IPS DF 6.9 (cell line): ENCODE measurements around the gene ENTPD6.
"Not testable (repeated sequence)": the region's sequence is repeated elsewhere in the genome, so short reads cannot be mapped to it uniquely, and the experiment has no call there.

Experiments
- DNase-seq: peaks from one replicate; pipeline ENCODE4 v3.0.0-alpha.2; 2013; ENCODE audit warnings: low read depth, low spot score
- H3K27ac ChIP-seq: one replicate; pipeline ENCODE4 v1.5.1; 2013; ENCODE audit warnings: low read length, control low read depth
- H3K27me3 ChIP-seq: 2 replicates; pipeline ENCODE4 v1.6.1; 2013; ENCODE audit warnings: mild to moderate bottlenecking, low read length; ENCODE audit not compliant: control insufficient read depth, insufficient read depth
- H3K36me3 ChIP-seq: 2 replicates; pipeline ENCODE4 v1.6.1; 2013; ENCODE audit warnings: low read length; ENCODE audit not compliant: control insufficient read depth, insufficient read depth
- H3K4me1 ChIP-seq: 2 replicates; pipeline ENCODE4 v1.6.1; 2013; ENCODE audit warnings: low read length; ENCODE audit not compliant: control insufficient read depth, insufficient read depth
- H3K4me3 ChIP-seq: 2 replicates; pipeline ENCODE4 v1.5.1; 2013; ENCODE audit warnings: mild to moderate bottlenecking, low read length
- H3K9me3 ChIP-seq: 2 replicates; pipeline ENCODE4 v1.6.1; 2013; ENCODE audit warnings: low read length, inconsistent platforms; ENCODE audit not compliant: control insufficient read depth, insufficient read depth
- whole genome bisulfite sequencing: extraction: QIAGEN DNeasy Blood & Tissue Kit; methylation state at CpG from one replicate; pipeline ENCODE4 v1.1.7; 2013; ENCODE audit warnings: mixed read lengths, missing lambda C conversion rate; ENCODE audit not compliant: insufficient read length, insufficient coverage; 5-methylcytosine and 5-hydroxymethylcytosine counted together

Gene ENTPD6

DNA sequence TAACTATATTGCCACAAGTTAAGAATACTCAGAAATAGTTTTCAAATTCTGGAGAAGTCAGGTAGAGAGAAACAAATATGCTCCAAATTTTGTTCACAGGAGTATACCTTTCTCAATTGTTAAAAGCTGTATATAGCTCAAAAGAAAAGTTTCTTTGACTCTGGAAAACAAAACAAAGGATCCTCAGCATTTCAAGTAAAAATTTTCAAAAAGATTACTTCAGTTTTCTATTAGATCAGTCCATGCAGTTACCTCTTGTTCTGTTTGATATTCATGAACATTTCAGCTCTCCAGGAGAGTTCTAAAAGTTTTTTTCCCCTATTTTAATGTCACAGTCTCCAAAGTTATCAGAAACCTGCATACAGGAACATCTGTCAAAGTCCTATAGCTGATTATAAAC, 30.4 kb upstream of the ENTPD6 start:
- H3K27me3 ChIP-seq: no peaks in the 10 kb centered on the region
- no peaks in the 10 kb centered on the region for H3K36me3 ChIP-seq
- no peak for DNase-seq
- no peak overlapping the region for H3K4me3 ChIP-seq
- no peaks in the 10 kb centered on the region for H3K9me3 ChIP-seq
- no peak overlapping the region for H3K27ac ChIP-seq
- H3K4me1 ChIP-seq: no peaks in the 10 kb centered on the region

DNA sequence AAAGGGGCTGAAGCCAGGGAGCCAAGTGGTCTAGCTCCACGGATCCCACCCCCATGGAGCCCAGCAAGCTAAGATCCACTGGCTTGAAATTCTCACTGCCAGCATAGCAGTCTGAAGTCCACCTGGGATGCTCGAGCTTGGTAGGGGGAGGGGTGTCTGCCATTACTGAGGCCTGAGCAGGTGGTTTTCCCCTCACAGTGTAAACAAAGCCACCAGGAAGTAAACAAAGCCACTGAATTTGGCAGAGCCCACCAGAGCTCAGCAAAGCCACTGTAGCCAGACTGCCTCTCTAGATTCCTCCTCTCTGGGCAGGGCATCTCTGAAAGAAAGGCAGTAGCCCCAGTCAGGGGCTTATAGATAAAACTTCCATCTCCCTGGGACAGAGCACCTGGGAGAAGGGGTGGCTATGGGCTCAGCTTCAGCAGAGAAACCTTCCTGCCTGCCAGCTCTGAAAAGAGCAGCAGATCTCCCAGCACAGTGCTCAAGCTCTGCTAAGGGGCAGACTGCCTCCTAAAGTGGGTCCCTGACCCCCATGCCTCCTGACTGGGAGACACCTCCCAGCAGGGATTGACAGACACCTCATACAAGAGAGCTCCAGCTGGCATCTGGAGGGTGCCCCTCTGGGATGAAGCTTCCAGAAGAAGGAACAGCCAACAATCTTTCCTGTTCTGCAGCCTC, 29.3 kb upstream of the ENTPD6 start:
- H3K4me3 ChIP-seq, DNase-seq, H3K36me3 ChIP-seq, H3K9me3 ChIP-seq, H3K27me3 ChIP-seq, H3K27ac ChIP-seq, H3K4me1 ChIP-seq: not testable (repeated sequence)
- no CpG with 5 or more reads among the region's 2 CpGs for WGBS

DNA sequence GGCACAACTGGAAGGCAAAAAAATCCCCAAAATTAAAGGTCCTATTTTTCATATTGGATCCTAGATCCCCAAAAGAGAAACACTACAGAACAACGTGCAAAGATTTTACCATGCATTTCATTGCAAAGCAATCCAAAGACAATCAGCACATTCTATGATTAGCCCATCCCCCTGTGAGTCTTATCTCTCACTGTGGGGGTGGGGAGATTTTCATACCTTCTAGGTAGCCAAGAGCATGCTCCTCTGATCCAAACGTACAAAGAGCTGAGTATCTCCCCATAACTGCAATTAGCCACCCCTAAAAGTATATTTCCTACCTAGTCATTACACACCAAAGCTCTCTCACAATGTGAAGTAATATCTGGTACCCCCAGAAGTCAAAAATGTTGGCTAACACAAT, 22.2 kb upstream of the ENTPD6 start:
- WGBS: no CpG with 5 or more reads among the region's 2 CpGs
- H3K27me3 ChIP-seq: no peaks in the 10 kb centered on the region
- no peak overlapping the region for H3K4me3 ChIP-seq
- H3K36me3 ChIP-seq: no peaks in the 10 kb centered on the region
- H3K4me1 ChIP-seq: no peaks in the 10 kb centered on the region
- no peak for DNase-seq
- H3K27ac ChIP-seq: no peak overlapping the region
- no peaks in the 10 kb centered on the region for H3K9me3 ChIP-seq

DNA sequence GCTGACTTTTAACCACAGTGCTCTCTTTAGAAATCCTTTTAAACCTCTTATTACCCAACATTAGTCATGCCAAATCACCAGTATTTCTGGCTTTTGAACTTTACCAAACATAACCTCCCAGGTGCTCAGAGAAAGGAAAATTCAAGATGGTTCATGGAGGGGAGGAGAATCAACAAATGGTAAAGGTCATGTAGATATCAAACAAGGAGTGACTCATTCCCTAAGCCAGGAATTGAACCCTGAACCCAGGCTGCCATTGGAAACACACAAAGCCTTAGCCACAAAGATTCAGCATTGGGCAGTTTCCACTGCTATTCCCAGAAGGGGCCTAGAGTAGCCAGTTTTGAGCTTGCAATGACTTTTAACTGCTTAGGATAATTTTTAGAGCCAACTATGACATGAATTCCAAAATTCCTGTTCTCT, 21.6 kb upstream of the ENTPD6 start:
- H3K4me1 ChIP-seq: no peaks in the 10 kb centered on the region
- H3K9me3 ChIP-seq: no peaks in the 10 kb centered on the region
- no peak for DNase-seq
- no peak overlapping the region for H3K27ac ChIP-seq
- no peaks in the 10 kb centered on the region for H3K36me3 ChIP-seq
- no peak overlapping the region for H3K4me3 ChIP-seq
- no peaks in the 10 kb centered on the region for H3K27me3 ChIP-seq

DNA sequence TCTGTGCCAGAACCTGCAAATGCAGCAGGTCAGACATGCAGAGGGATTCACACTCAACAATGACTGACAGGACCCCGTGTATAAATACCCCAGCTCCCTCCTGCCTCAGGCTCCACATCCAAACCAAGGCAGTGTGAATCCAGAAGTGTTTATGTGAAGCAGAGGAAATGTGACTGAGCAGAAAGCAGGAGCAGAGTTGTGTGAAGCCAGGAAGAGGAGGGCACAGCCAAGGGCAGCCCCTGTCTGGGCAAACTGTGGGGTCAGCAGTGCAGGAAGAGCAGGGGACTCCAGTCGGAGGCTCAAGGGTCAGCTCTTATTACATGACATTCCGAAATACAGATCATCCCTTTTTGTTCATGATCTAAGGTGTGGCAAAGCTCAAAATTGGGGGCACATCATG, 19.3 kb upstream of the ENTPD6 start:
- no CpG with 5 or more reads among the region's 3 CpGs for WGBS
- no peaks in the 10 kb centered on the region for H3K9me3 ChIP-seq
- no peaks in the 10 kb centered on the region for H3K36me3 ChIP-seq
- H3K4me3 ChIP-seq: no peak overlapping the region
- DNase-seq: no peak
- H3K4me1 ChIP-seq: no peaks in the 10 kb centered on the region
- no peak overlapping the region for H3K27ac ChIP-seq
- H3K27me3 ChIP-seq: no peaks in the 10 kb centered on the region

DNA sequence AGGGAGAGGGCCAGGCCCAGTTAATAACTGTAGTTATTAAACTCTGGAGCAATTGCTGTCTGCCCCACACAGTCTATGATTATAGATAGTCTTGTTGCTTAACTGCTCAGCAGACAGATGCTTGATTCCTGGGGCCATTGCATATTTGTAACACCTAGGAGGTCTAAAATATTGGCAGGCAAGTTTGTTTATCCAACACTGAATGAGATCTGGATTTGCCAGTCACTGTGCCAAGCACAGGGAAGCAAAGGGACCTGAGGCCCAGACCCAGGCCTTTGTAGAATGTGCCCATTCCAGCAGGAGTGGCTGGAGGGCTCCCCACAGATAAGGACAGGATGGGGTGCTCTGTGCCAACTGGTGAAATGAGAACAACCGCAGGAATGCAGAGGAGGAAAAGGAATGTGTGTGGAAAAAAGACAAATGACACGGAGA, 17.6 kb upstream of the ENTPD6 start:
- Histone ChIP-seq H3K36me3 (no peaks in the 10 kb centered on the region), H3K4me1 (no peaks in the 10 kb centered on the region), H3K4me3 (no peak overlapping the region), H3K9me3 (no peaks in the 10 kb centered on the region), H3K27ac (no peak overlapping the region), H3K27me3 (no peaks in the 10 kb centered on the region)
- no peak for DNase-seq
- WGBS: no CpG with 5 or more reads among the region's 2 CpGs

DNA sequence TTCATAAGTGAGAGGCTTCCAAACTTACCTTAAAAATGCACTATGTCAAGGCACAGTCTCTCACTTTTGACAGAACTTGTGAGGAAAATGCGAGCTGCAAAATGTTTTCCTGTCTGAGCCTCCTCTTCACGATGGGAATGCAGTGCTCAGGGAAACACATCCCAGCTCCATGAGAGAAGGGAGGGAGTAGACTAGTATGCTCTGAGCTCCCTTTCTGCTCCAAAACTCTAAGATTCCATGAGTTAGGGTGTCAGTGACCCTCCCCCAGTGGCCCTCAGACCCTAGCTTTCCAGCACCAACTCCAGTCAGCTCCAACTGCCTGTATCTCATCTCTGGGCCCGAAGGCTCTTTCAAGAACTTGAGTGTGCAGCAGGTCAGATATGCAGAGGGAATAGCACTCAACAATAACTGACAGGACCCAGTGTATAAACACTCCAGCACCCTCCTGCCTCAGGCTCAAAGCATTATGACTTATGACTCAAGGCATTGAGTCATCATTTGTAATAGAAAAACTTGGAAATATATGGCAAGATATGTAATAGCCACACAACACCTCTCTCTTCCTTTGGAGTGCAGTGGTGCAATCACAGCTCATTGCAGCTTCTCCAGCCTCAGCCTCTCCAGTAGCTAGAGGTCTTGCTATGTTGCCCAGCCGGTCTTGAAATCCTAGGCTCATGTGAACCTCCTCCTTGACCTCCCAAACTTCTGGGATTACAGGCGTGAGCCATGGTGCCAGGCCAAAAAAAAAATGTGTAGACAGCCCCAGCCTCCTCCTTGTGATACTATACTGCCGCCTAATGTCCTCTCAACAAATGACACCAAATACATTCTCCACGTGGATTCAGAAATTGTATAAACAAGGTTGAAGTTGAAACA, 16.7 kb upstream of the ENTPD6 start:
- no peak for DNase-seq
- no peaks in the 10 kb centered on the region for H3K4me1 ChIP-seq

DNA sequence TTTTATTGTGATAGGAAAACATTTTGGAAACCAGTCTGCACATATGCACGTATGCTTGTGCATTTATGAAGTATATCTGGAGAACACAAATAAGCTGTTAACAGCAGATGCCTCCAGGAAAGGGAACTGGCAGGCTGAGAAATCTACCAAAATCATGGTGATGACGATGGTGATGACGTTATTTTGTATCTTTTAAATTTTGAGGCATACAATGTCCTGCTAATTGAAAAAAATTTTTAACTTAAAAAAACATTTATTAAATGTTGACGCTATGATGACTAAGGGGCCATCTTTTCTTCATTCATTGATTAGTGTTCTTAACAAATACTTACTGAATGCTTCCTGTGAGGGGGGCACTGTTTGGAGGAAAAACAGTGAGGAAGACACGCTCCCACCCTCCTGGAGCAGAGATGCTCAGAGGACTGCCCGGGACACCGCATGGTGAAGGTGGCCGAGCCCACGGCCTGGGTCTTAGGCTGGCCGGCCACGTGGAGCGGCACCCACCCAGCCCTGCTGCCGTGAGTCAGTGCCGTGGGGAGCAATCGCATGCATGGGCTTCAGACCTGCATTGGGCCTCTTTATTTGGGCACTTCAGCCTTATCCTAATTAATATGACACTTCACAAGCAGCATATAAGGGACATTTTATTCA, 15.9 kb upstream of the ENTPD6 start:
- no peak overlapping the region for H3K4me3 ChIP-seq
- no peaks in the 10 kb centered on the region for H3K4me1 ChIP-seq
- WGBS: no CpG with 5 or more reads among the region's 15 CpGs
- no peak for DNase-seq
- H3K27me3 ChIP-seq: no peaks in the 10 kb centered on the region
- H3K27ac ChIP-seq: no peak overlapping the region
- no peaks in the 10 kb centered on the region for H3K9me3 ChIP-seq
- no peaks in the 10 kb centered on the region for H3K36me3 ChIP-seq

More for the DNA sequence above, 16.7 kb upstream of the ENTPD6 start:
- no peaks in the 10 kb centered on the region for H3K36me3 ChIP-seq
- no peaks in the 10 kb centered on the region for H3K9me3 ChIP-seq
- no peaks in the 10 kb centered on the region for H3K27me3 ChIP-seq
- WGBS: no CpG with 5 or more reads among the region's 7 CpGs
- H3K27ac ChIP-seq: no peak overlapping the region
- no peak overlapping the region for H3K4me3 ChIP-seq

DNA sequence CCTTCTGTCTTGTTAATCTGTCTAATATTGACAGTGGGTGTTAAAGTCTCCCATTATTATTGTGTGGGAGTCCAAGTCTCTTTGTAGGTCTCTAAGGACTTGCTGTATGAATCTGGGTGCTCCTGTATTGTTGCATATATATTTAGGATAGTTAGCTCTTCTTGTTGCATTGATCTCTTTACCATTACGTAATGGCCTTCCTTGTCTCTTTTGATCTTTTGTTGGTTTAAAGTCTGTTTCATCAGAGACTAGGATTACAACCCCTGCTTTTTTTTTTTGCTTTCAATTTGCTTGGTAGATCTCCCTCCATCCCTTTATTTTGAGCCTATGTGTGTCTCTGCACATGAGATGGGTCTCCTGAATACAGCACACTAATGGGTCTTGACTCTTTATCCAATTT, 11.1 kb upstream of the ENTPD6 start:
- not testable (repeated sequence) for DNase-seq
- no CpG with 5 or more reads among the region's 1 CpG for WGBS

DNA sequence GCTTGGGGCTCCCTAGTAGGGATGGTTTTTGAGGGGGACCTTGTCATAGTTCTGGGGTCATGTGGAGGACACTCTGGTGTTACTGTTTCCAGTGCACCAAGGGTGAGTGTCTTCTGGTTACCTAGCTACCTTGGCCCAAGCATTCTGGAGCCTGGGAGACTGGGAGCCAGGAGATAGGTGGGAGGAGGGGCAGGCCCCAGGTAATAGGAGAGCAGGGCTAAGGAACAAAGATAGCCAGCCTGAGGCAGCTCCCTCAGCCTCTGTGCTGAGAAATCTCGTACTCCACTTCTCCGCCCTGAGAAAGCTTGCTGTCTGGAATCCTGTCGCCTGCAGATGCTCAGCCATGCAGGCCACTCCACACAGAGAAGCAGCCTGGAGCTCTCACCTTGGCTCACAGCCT, 8.3 kb upstream of the ENTPD6 start:
- H3K27me3 ChIP-seq: no peaks in the 10 kb centered on the region
- WGBS: no CpG with 5 or more reads among the region's 3 CpGs
- H3K27ac ChIP-seq: no peak overlapping the region
- no peaks in the 10 kb centered on the region for H3K4me1 ChIP-seq
- H3K9me3 ChIP-seq: no peaks in the 10 kb centered on the region; the same call in 1 of the 2 replicates
- no peaks in the 10 kb centered on the region for H3K36me3 ChIP-seq
- H3K4me3 ChIP-seq: no peak overlapping the region
- no peak for DNase-seq

More for the DNA sequence above, 11.1 kb upstream of the ENTPD6 start:
- H3K9me3 ChIP-seq, H3K36me3 ChIP-seq, H3K27me3 ChIP-seq, H3K4me1 ChIP-seq, H3K27ac ChIP-seq, H3K4me3 ChIP-seq: not testable (repeated sequence)
